HEK293T (cell line): ENCODE measurements around the gene SYNJ2.

Experiments used
- ARNT ChIP-seq: fragments of 450-650 bp; IDR thresholded peaks from 2 replicates; pipeline ENCODE4 v1.6.1; 2017; ENCODE audit warnings: mild to moderate bottlenecking
- BHLHE40 ChIP-seq: fragments of 450-650 bp; IDR thresholded peaks from 2 replicates; pipeline ENCODE4 v1.6.1; 2016; ENCODE audit warnings: mild to moderate bottlenecking, moderate library complexity, borderline replicate concordance
- ELF4 ChIP-seq: fragments of 450-650 bp; IDR thresholded peaks from 2 replicates; pipeline ENCODE4 v1.6.1; 2017; ENCODE audit warnings: antibody characterized with exemption
- SP1 ChIP-seq: fragments of 450-650 bp; IDR thresholded peaks from 2 replicates; pipeline ENCODE4 v1.6.1; 2017
- SUZ12 ChIP-seq: fragments of 450-650 bp; IDR thresholded peaks from 2 replicates; pipeline ENCODE4 v1.6.1; 2016; ENCODE audit warnings: mild to moderate bottlenecking
- ZNF384 ChIP-seq: fragments of 450-650 bp; IDR thresholded peaks from 2 replicates; pipeline ENCODE4 v1.6.1; 2016

GRCh38 chr6:158110986-158111385 lies 129.3 kb downstream of the SYNJ2 start:
- TF ChIP-seq ZNF384 (no peak), SUZ12 (no peak), ARNT (no peak), ELF4 (no peak), BHLHE40 (no peak), SP1 (no peak)
